ENCODE results near the gene STH. TPM values are rescaled to one million over a fixed set of nuclear protein-coding genes. Genes with fewer than 3 reads are reported as not detected.
"Not testable (repeated sequence)": the region's sequence is repeated elsewhere in the genome, so short reads cannot be mapped to it uniquely, and the experiment has no call there.

STH gene
- total RNA-seq, 1 experiment from 2014 or later, result not detected

DNA sequence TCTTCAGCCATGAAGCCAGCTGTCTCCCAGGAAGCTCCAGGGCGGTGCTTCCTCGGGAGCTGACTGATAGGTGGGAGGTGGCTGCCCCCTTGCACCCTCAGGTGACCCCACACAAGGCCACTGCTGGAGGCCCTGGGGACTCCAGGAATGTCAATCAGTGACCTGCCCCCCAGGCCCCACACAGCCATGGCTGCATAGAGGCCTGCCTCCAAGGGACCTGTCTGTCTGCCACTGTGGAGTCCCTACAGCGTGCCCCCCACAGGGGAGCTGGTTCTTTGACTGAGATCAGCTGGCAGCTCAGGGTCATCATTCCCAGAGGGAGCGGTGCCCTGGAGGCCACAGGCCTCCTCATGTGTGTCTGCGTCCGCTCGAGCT is 14.1 kb downstream of the STH start:
- ChIA-PET CTCF (no interaction called here), POLR2A (no interaction called here)
- intact Hi-C loops (cut with micrococcal nuclease; ENCODE audit: unreplicated experiment) (no loop called here), in situ Hi-C loops (cut with HindIII; ENCODE audit: low pct_unique_long_range_greater_than_20kb, low sequenced_read_pairs) (no loop called here)
- no peak overlapping the region for H3K4me3 ChIP-seq (ENCODE audit: low read depth in 2 of 2, low read length in 2 of 2)
- no TSS peak for BruUV-seq (replicated peaks)
- H3K36me3 ChIP-seq (ENCODE audit: control insufficient read depth, insufficient read depth, low read length), result no peaks in the 10 kb centered on the region
- DNase-seq (ENCODE audit: low read depth, low spot score) (no peak), ATAC-seq (no peak)
- no peaks in the 10 kb centered on the region for H3K4me1 ChIP-seq (ENCODE audit: control insufficient read depth, insufficient read depth, low read length)
- no peaks in the 10 kb centered on the region for H3K27me3 ChIP-seq (ENCODE audit: control insufficient read depth, insufficient read depth, low read length)
- no peaks in the 10 kb centered on the region for H3K9me3 ChIP-seq (ENCODE audit: control insufficient read depth, insufficient read depth, low read depth, low read length)
- TF ChIP-seq SIN3A (IDR thresholded peaks at IDR 0.05; ENCODE audit: borderline replicate concordance, insufficient read depth, low read depth, low read length) (no peak), TCF7L2 (IDR thresholded peaks at IDR 0.05; ENCODE audit: low read depth, low read length) (no peak), POLR2AphosphoS5 (IDR thresholded peaks at IDR 0.05; ENCODE audit: low read depth, low read length) (no peak)
- TF ChIP-seq, protein P1, sequence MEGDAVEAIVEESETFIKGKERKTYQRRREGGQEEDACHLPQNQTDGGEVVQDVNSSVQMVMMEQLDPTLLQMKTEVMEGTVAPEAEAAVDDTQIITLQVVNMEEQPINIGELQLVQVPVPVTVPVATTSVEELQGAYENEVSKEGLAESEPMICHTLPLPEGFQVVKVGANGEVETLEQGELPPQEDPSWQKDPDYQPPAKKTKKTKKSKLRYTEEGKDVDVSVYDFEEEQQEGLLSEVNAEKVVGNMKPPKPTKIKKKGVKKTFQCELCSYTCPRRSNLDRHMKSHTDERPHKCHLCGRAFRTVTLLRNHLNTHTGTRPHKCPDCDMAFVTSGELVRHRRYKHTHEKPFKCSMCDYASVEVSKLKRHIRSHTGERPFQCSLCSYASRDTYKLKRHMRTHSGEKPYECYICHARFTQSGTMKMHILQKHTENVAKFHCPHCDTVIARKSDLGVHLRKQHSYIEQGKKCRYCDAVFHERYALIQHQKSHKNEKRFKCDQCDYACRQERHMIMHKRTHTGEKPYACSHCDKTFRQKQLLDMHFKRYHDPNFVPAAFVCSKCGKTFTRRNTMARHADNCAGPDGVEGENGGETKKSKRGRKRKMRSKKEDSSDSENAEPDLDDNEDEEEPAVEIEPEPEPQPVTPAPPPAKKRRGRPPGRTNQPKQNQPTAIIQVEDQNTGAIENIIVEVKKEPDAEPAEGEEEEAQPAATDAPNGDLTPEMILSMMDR (IDR thresholded peaks at IDR 0.05), result no peak
- TF ChIP-seq, protein P2, sequence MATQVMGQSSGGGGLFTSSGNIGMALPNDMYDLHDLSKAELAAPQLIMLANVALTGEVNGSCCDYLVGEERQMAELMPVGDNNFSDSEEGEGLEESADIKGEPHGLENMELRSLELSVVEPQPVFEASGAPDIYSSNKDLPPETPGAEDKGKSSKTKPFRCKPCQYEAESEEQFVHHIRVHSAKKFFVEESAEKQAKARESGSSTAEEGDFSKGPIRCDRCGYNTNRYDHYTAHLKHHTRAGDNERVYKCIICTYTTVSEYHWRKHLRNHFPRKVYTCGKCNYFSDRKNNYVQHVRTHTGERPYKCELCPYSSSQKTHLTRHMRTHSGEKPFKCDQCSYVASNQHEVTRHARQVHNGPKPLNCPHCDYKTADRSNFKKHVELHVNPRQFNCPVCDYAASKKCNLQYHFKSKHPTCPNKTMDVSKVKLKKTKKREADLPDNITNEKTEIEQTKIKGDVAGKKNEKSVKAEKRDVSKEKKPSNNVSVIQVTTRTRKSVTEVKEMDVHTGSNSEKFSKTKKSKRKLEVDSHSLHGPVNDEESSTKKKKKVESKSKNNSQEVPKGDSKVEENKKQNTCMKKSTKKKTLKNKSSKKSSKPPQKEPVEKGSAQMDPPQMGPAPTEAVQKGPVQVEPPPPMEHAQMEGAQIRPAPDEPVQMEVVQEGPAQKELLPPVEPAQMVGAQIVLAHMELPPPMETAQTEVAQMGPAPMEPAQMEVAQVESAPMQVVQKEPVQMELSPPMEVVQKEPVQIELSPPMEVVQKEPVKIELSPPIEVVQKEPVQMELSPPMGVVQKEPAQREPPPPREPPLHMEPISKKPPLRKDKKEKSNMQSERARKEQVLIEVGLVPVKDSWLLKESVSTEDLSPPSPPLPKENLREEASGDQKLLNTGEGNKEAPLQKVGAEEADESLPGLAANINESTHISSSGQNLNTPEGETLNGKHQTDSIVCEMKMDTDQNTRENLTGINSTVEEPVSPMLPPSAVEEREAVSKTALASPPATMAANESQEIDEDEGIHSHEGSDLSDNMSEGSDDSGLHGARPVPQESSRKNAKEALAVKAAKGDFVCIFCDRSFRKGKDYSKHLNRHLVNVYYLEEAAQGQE (IDR thresholded peaks at IDR 0.05; ENCODE audit: insufficient read depth in 1 of 2, low read depth in 2 of 2, low read length in 1 of 2), result no peak
- H3K27ac ChIP-seq (ENCODE audit: low read length), result no peak overlapping the region

DNA sequence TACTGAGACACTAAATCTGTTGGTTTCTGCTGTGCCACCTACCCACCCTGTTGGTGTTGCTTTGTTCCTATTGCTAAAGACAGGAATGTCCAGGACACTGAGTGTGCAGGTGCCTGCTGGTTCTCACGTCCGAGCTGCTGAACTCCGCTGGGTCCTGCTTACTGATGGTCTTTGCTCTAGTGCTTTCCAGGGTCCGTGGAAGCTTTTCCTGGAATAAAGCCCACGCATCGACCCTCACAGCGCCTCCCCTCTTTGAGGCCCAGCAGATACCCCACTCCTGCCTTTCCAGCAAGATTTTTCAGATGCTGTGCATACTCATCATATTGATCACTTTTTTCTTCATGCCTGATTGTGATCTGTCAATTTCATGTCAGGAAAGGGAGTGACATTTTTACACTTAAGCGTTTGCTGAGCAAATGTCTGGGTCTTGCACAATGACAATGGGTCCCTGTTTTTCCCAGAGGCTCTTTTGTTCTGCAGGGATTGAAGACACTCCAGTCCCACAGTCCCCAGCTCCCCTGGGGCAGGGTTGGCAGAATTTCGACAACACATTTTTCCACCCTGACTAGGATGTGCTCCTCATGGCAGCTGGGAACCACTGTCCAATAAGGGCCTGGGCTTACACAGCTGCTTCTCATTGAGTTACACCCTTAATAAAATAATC is 14.6 kb downstream of the STH start:
- Histone ChIP-seq H3K4me3 (ENCODE audit: low read depth in 2 of 2, low read length in 2 of 2) (no peak overlapping the region), H3K9me3 (ENCODE audit: control insufficient read depth, insufficient read depth, low read depth, low read length) (no peaks in the 10 kb centered on the region), H3K4me1 (ENCODE audit: control insufficient read depth, insufficient read depth, low read length) (no peaks in the 10 kb centered on the region), H3K36me3 (ENCODE audit: control insufficient read depth, insufficient read depth, low read length) (no peaks in the 10 kb centered on the region), H3K27me3 (ENCODE audit: control insufficient read depth, insufficient read depth, low read length) (no peaks in the 10 kb centered on the region), H3K27ac (ENCODE audit: low read length) (no peak overlapping the region)
- intact Hi-C loops (cut with micrococcal nuclease; ENCODE audit: unreplicated experiment) (no loop called here), in situ Hi-C loops (cut with HindIII; ENCODE audit: low pct_unique_long_range_greater_than_20kb, low sequenced_read_pairs) (no loop called here)
- TF ChIP-seq, protein P1 (IDR thresholded peaks at IDR 0.05), result no peak
- TF ChIP-seq TCF7L2 (IDR thresholded peaks at IDR 0.05; ENCODE audit: low read depth, low read length) (no peak), SIN3A (IDR thresholded peaks at IDR 0.05; ENCODE audit: borderline replicate concordance, insufficient read depth, low read depth, low read length) (no peak), POLR2AphosphoS5 (IDR thresholded peaks at IDR 0.05; ENCODE audit: low read depth, low read length) (no peak)
- TF ChIP-seq, protein P2 (IDR thresholded peaks at IDR 0.05; ENCODE audit: insufficient read depth in 1 of 2, low read depth in 2 of 2, low read length in 1 of 2), result no peak
- BruUV-seq (replicated peaks), result no TSS peak
- DNase-seq (ENCODE audit: low read depth, low spot score) (no peak), ATAC-seq (no peak)
- CTCF ChIA-PET, result no interaction called here
- POLR2A ChIA-PET, result no interaction called here

DNA sequence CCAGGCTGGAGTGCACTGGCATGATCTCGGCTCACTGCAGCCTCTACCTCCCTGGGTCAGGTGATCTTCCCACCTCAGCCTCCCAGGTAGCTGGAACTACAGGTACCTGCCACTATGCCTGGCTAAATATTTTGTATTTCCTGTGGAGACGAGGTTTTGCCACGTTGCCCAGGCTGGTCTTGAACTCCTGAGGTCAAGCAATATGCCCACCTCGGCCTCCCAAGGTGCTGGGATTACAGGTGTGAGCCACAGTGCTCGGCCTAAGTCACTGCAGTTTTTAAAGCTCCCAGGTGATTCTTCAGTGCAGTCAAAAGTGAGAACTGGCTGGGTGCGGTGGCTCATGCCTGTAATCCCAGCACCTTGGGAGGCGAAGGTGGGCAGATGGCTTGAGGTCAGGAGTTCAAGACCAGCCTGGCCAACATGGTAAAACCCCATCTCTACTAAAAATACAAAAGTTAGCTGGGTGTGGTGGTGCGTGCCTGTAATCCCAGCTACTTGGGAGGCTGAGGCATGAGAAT is 20.4 kb downstream of the STH start:
- in situ Hi-C loops (cut with HindIII; ENCODE audit: low pct_unique_long_range_greater_than_20kb, low sequenced_read_pairs), result not testable (repeated sequence)

More for the DNA sequence above, 20.4 kb downstream of the STH start:
- H3K27ac ChIP-seq (ENCODE audit: low read length); CTCF ChIA-PET; H3K4me1 ChIP-seq (ENCODE audit: control insufficient read depth, insufficient read depth, low read length); DNase-seq (ENCODE audit: low read depth, low spot score); intact Hi-C loops (cut with micrococcal nuclease; ENCODE audit: unreplicated experiment); H3K4me3 ChIP-seq (ENCODE audit: low read depth in 2 of 2, low read length in 2 of 2); BruUV-seq (replicated peaks); H3K9me3 ChIP-seq (ENCODE audit: control insufficient read depth, insufficient read depth, low read depth, low read length); H3K27me3 ChIP-seq (ENCODE audit: control insufficient read depth, insufficient read depth, low read length); H3K36me3 ChIP-seq (ENCODE audit: control insufficient read depth, insufficient read depth, low read length); ATAC-seq: not testable (repeated sequence)
- POLR2A ChIA-PET, result interaction anchor here (0.6 kb wide), 1 partner anchor 11 kb away, joined by 6 read pairs; no protein-coding TSS in a partner anchor
